Mucosa of gallbladder (tissue), 1 donor: ENCODE measurements around the gene LSM12. TPM values are rescaled to one million over a fixed set of nuclear protein-coding genes. Genes with fewer than 3 reads are reported as not detected.
A peak's percentile ranks its signal among the peaks of the same experiment; 100 is the strongest.
"Not testable (repeated sequence)": the region's sequence is repeated elsewhere in the genome, so short reads cannot be mapped to it uniquely, and the experiment has no call there.

Experiments used
- DNase-seq: peaks from one replicate; pipeline ENCODE4 v3.0.0-alpha.2; 2020; ENCODE audit warnings: low spot score
- total RNA-seq: library from RNA; stranded (reverse); gene quantifications from one replicate; pipeline ENCODE4 v1.2.1, GENCODE V29; 2021
- donor health status: DM: no; HTN: no; CAD: no.

The LSM12 gene
- total RNA-seq: 47.3 TPM

- DNase-seq: peak; percentile 89
Observed at GRCh38 chr17:44066204-44066930, at the start of gene LSM12. Gene LSM12, minus strand, starts transcription at chr17:44066671. Its CDS starts 84 bp downstream, at chr17:44066587.

GRCh38 chr17:44115585-44116415 is 49.3 kb upstream of the LSM12 start:
- no peak for DNase-seq

GRCh38 chr17:44113868-44114840 is 47.7 kb upstream of the LSM12 start:
- DNase-seq: no peak

- no peak for DNase-seq
Observed at GRCh38 chr17:44113382-44113781, 46.9 kb upstream of the LSM12 start.

- no peak for DNase-seq
Observed at GRCh38 chr17:44112284-44113280, 46.1 kb upstream of the LSM12 start.

- no peak for DNase-seq
Observed at GRCh38 chr17:44111777-44112176, 45.3 kb upstream of the LSM12 start.

- DNase-seq: peak; percentile 98
Observed at GRCh38 chr17:44110823-44111633, 44.6 kb upstream of the LSM12 start.

- no peak for DNase-seq
Observed at GRCh38 chr17:44110011-44110686, 43.7 kb upstream of the LSM12 start.

GRCh38 chr17:44109312-44109630 is 42.8 kb upstream of the LSM12 start:
- no peak for DNase-seq

GRCh38 chr17:44108440-44109311 is 42.2 kb upstream of the LSM12 start:
- peak; percentile 90 for DNase-seq

GRCh38 chr17:44106801-44107200 is 40.3 kb upstream of the LSM12 start:
- DNase-seq: no peak

GRCh38 chr17:44105941-44106340 is 39.5 kb upstream of the LSM12 start:
- DNase-seq: no peak

GRCh38 chr17:44105483-44105882 is 39.0 kb upstream of the LSM12 start:
- DNase-seq: no peak

- no peak for DNase-seq
Observed at GRCh38 chr17:44102849-44103622, 36.6 kb upstream of the LSM12 start.

- DNase-seq: not testable (repeated sequence)
Observed at GRCh38 chr17:44101858-44102257, 35.4 kb upstream of the LSM12 start.

GRCh38 chr17:44097110-44097958 is 30.9 kb upstream of the LSM12 start:
- DNase-seq: no peak
